ENCODE data around the gene WDFY2. TPM values are rescaled to one million over a fixed set of nuclear protein-coding genes. Genes with fewer than 3 reads are reported as not detected.

Gene WDFY2
- total RNA-seq: 1 to 10 TPM; 2.8 to 8.0 TPM

GRCh38 chr13:51583875-51584730 lies at the start of gene WDFY2:
Gene WDFY2 (plus strand): TSS chr13:51584462. CDS start chr13:51584688, 226 bp downstream.

GRCh38 chr13:51803422-51804294 lies 219.4 kb downstream of the WDFY2 start, which contains the start of gene DHRS12:
Gene DHRS12 (minus strand): TSS chr13:51804163. CDS start chr13:51799659, 4,504 bp downstream.

Small RNA genes within 50 kb of the gene (small RNA-seq; reads per million reads assigned to genes)
- 0 reads per million in 2 donors for gene MIR4703
- 0 reads per million in 2 donors for gene RN7SL413P
- gene RNU6-65P: 0 reads per million in 2 donors
- gene RNY1P6: 0 reads per million in 2 donors

Other genes starting within 250 kb of the WDFY2 start
- gene SERPINE3, start 244.8 kb upstream of the WDFY2 start, total RNA-seq: under 1 TPM in 1 of 2 donors, not detected in 1; 0.34 TPM
- gene INTS6, start 131.4 kb upstream of the WDFY2 start, total RNA-seq: 10 to 100 TPM; 43.0 to 49.6 TPM
- gene DHRS12, start 219.7 kb downstream of the WDFY2 start, total RNA-seq: 1 to 10 TPM; 1.7 to 5.2 TPM